PC-9 (cell line): Measurements from ENCODE around the gene MSI2.

Experiments
- CTCF ChIP-seq: fragments of 200-600 bp; sonication (generic); conservative IDR thresholded peaks from 2 replicates; pipeline ENCODE4 v1.6.1; 2017; ENCODE audit warnings: mixed run types, antibody characterized with exemption, mild to moderate bottlenecking, moderate library complexity
- EZH2 ChIP-seq: fragments of 200-600 bp; sonication (generic); IDR thresholded peaks from 2 replicates; pipeline ENCODE4 v1.8.0; 2017; ENCODE audit warnings: antibody characterized with exemption, low read depth

- no peak for TF ChIP-seq CTCF
- no peak for TF ChIP-seq EZH2
Observed at GRCh38 chr17:57453841-57454425, 197.6 kb downstream of the MSI2 start.
